NCI-H774 (cell line): ENCODE measurements around the gene CERS2.
A peak's percentile ranks its signal among the peaks of the same experiment; 100 is the strongest.

ENCODE experiments used
- DNase-seq: peaks from one replicate; lab custom pipeline; 2025; lab: John Stamatoyannopoulos, UW

The CERS2 gene, protein sequence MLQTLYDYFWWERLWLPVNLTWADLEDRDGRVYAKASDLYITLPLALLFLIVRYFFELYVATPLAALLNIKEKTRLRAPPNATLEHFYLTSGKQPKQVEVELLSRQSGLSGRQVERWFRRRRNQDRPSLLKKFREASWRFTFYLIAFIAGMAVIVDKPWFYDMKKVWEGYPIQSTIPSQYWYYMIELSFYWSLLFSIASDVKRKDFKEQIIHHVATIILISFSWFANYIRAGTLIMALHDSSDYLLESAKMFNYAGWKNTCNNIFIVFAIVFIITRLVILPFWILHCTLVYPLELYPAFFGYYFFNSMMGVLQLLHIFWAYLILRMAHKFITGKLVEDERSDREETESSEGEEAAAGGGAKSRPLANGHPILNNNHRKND

DNA sequence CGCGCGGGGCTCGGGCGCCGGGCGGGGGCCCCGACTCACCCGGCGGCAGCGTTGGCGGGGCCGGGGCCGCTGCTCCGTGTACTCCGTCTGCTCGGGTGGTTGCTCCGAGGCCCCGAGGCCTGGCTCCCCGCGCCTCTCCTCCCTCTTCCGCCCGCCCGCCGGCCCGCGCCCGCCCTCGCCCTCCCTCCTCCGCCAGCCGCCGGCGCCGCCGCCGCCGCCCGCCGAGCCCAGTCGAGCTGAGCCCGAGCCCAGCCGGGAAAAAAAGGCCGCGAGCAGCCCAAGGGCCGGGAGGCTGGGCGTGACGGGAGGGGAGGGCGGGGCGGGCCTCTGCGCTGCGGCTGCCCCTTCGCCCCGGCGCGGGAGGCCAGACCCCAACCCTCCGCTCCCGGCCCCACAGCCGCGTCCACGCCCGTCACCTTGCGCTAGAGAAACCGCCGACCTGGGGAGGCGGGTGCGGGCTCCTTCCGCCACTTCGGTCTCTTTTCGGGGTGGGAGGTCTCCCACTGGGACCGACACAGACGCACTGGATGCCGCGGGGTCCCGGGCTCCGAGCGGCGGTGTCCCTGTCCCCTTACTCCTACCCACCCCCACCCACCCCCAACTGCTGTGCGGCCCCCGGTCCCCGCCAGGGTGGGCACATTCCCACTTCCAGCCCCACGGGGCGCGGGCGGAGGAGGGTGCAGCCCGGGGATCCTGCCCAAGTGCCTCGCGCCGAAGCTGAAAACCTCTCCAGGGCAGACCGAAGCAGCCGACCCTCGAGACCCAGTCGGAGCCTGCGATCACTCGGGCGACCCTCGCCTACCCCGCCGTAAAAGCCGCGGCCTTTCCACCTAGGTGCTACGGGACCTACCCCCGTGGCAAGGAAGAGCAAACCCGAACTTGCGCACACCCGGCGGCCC lies at the start of gene CERS2:
CERS2 (minus strand) TSS at position 256 of the 899 bp plus-strand sequence. CDS start 5,745 bp downstream, outside the sequence.
- DNase-seq: peak; percentile 85

DNA sequence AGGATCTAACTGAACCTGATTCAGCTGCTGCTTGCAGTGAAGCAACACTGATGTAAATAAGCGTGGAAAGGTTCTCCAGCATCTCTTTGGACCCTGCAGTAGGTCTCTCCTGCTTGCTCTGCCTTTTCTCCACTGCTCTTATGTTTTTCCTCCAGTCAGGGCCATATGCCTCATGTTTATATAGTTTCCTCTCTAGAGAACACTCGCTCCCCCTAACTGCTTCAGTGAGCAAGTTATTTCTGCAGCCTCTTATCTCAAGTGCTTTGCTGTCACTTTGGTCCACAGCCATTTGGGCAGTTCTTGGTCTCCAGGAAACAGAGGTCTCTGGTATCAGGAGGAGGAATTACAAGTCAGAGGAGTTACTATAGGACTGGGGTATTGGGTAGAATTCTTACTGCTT lies 38.9 kb upstream of the CERS2 start:
- DNase-seq: no peak

DNA sequence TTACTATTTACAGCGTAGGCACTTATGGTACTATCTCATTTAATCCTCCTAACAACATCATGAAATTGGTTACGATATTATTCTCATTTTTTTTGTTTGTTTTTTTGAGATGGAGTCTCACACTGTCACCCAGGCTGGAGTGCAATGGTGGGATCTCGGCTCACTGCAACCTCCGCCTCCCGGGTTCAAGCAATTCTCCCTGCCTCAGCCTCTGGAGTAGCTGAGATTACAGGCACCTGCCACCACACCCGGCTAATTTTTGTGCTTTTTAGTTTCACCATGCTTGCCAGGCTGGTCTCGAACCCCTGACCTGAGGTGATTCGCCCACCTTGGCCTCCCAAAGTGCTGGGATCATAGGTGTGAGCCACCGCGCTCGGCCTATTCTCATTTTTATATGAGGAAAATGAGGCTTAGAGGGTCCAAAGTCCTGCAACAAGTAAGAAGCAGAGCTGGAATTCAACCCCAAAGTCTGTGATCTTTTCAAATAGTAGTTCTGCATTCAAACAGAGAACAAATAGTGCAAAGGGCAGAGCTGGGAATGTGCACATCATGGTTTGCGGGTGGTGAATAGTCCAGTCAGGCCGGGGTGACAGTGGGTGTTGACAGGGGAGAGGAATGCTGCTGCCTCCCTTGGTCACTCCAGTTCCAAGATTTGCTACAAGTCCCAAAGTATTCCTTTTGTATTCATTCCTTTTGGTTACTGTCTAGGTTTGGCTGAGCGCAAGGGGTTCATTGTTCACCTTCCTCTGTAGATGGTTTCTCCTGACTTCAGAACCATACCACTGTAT lies 38.2 kb upstream of the CERS2 start:
- DNase-seq: no peak

DNA sequence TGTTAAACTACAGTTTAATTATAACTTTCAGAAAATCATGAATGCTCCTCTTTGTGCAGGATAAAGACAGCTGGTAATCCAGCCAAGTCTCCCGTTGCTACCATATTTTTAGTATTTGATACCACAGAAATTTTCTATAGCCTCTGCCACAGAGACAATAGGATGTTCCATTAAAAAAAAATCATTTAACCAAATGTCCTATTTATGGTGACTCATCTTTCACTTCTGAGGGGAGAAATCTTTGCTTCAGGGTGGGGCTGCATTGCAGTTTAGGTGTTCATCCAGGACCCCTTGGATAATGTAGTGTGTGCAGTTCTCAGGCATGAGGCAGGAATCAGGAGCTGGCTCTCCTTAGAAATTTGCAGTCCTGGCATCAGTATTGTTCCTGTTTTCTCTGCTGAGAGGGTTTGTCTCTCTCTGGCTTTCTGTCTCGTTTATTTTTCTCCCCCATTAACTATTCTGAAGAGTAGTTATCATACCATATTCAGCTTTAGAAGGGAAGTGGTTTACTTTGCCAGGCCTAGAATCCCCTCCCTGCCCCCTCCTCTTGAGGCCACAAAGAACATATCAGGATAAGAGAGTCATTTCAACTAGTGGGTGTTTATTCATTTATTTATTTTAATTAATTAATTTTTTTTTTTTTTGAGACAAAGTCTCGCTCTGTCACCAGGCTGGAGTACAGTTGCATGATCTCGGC lies 36.7 kb upstream of the CERS2 start:
- DNase-seq: no peak

DNA sequence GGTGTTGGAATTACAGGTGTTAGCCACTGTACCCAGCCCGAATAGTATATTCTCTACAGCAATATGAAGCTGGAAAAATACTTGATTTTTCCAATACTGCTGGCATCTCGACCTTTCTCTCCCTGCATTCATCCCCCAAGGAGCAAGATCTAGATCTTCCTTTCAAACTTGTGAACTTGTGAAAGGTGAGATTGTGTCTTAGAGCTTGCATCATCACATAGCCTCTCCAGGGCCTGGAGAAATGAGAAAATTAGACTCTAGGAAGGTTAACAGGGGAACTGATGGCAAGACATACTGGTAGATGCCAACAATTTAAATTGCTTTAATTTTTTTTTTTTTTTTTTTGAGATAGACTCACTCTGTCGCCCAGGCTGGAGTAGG lies 35.7 kb upstream of the CERS2 start:
- DNase-seq: no peak

DNA sequence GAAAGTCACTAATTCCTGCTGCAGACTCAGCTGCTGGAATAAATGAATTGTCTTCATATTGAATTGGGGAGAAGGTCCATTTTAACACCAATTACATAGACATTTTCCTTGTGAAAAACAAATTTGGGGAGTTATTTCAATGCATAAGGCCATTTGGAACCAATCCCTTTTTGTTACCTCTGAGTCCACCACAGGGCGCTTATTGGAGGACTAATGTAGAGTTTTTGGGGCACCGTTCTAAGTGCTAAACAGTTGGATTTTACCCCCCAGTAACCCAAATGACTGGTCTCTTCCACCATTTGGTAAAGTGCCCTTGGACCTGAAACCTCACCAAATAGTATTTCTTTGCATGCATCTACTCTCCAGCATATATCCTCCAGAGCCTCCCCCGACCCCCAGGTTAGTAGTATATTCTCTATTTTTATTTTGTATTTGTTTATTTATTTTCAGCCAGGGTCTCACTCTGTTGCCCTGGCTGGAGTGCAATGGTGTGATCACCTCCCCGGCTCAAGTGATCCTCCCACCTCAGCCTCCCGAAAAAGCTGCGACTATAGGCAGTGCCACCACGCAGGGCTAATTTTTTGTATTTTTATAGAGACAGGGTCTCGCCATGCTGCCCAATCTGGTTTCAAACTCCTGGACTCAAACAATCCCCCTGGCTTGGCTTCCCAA lies 35.2 kb upstream of the CERS2 start:
- no peak for DNase-seq

DNA sequence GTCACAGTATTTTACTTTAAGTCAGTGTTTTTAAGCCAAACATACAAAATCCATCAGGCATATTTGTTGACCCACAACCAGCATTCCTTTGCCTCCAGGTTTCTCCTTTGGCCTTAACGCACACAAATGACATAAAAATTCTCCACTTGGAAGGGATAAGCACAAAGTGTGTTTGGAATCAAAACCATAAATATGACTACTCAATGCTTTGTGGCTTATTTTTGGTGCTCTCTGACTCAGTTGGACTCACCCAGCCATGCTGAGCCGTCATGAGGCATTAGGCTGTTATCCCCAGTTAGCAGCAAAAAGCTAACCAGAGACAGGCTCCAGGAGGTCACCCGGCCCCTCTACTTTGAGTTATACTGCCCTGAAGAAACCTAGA lies 34.6 kb upstream of the CERS2 start:
- DNase-seq: no peak

DNA sequence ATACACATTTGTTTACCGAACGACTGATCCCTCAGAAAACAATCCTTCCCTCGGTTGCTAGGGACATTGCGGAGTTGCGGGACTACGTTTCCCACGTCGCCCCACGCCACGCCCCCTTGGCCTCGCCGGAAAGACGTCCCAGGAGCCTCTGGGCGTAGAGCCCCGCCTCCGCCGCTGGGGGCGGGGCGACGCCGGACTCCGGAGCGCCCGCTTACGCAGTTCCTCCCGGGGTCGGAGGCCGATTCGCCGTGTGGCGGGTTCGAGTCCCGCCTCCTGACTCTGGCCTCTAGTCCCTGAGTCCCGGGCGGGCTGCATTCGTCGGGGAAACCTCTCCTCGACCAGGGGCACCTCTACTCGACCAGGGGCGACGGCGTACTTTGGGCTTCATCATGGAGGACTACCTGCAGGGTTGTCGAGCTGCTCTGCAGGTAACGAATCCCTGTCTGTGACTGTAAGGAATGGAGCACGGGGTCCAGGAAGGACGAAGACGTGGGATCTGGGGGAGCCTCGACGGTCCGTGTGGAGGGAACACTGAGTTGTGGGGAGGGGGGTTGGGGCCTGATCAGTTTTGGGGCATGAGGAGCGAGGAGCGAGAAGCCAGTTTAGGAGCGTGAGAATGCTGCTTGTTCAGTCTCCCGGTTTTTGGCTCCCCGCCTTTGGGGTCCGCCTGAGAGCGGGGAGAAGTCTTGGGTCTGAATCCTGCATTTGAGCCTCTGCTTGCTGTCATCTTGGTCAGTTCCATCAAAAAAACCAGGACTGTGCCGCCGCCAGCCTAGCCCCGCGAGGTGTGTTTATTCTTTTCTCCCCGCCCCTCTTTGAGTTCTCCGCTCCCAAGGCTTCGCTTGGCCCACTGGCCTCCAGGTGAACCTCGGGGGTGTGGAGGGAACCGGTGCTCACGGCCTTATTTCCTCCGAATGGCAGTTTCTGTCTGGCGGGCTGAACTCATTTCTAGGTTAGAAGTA lies 33.9 kb upstream of the CERS2 start, which contains the start of gene PRUNE1:
PRUNE1 (plus strand) TSS at position 206 of the 962 bp plus-strand sequence; CDS start at position 390, 184 bp downstream.
- peak; percentile 98 for DNase-seq

DNA sequence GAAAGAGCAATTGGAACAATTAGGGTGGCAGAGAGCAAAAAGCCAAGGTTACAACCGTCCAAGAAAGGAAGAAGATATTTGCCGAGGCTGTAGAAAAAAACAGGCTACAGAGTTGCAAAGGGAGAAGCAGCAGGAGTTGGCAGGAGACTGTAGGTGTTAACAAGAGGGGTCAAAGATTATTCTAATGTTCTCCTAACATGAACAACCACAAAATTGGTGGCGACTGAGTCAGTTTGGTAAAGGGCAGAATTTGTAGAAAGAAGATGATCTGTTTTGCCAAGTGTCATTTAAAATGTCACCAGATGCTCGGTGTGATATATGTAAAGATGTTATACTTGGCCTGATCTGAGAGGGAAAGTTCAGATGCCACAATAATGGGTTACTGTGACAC lies 33.2 kb upstream of the CERS2 start:
- DNase-seq: no peak

DNA sequence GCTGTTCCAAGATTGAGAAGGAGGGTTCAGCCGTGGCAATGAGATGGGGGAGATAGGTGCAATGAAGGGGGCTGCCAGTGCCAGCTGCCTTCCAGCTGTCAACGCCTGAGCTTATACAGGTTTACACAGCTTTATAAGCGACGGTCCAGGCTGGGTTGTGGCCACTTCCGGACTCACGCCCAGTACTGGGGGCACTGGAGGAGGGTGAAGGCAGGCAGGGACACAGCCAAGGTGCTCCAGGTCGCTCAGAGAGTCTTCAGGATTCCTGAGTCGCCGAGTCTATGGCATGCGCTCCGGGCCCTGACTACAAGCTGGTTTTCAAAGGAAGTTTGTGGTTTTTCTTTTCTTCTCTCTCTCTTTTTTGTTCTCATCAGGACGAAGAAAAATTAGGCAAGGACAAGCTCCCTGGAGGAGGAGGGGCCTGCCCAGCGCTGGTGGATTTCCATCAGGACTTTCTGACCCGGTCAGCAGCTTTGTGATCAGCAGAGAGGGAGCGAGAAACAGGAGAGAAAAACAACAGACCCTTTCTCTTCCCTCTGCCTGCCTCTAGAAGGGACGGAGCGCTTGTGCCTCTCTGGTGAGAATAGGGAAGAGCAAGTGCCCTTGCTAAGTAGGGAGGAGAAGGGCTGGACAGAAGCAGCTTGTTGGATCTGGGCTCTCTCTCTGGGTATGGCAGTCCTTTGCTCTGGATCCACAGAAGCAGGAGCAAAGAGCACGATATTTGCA lies 31.9 kb upstream of the CERS2 start, which contains the start of gene MINDY1:
MINDY1 (minus strand) TSS at position 576 of the 726 bp plus-strand sequence. CDS start 4,285 bp downstream, outside the sequence.
- DNase-seq: peak; percentile 51

DNA sequence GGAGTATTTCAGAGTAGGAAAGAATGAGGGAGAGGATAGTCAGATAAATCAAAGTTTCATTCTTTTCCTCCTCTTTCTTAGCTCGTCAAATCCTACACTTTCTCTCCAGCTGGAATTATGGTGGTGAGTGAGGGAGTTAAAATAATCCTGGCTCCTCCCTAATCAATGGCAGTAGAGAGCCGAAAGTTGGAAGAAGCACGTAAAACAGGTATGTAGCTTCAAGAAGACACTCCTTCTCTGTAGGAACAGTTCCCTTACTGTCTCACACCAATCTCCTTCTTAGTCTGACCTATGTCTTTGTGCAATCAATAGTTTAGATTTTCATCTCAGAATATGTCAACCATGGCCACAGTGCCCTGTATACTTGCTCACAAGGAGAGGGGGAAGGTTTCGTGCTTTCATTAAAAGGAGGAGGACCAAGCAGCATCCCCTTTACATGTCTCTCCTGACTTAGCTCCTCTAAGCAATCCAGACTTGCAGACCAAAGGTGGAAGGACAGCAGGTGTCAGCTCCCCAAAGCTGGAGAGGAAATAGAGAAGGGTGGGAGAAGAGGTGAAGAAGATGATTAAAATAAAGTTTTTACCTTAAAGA lies 31.2 kb upstream of the CERS2 start:
- DNase-seq: no peak

DNA sequence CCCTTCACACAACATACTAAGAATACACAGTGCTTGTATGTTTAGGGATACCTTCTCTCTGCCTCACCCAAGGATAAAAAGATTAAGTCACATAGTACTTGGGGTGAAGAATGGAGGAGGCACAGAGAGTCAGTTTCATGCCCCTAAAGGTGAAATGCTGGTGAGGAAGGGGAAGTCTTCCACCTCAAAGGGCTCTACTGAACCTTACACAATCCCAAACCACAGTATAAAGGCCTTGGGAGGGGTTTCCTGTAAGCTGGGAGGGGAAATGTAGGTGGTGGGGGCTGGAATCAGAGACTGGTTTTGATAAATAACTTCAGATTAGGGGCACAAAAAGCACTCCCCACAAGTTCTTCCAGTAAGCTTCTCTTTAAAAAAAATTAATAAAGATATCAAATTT lies 28.5 kb upstream of the CERS2 start:
- DNase-seq: no peak

DNA sequence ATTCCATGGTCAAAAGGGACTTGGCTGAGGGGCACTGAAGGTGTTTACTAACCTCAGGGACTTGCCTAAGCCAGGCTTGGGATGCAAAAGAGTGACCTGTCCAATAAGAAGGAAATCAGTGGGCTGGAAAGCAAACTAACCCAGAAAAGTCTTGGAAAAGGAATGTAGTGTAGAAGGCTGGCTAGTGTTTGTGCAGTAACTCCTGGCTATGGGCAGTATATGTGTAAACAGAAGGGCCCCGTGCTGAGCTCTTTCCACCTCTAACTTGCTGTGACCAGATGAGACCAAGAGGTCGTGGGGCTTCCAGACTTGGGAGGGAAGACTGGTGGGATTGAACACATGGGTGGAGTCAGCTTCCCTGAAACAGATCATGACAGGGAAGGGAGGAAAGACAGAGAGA lies 28.0 kb upstream of the CERS2 start:
- DNase-seq: no peak

DNA sequence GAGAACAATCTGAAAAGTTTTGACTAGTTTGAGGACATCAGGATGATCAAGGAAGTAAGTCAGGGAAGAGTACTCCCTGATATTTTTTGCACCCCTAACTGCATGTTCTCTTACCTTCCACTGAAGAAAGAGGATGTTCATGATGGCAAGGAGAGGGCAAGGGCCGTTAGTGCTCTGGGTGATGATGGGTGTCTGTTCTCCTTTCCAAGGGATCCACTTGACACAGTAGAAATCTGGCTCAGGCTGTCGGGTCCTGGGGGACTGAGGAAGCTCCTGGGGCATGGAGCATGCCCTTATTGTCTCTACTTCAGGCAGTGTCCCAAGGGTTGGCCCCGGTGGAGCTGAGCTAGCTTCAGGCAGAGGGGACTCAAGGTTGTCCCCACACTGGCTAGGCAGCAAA lies 27.4 kb upstream of the CERS2 start:
- no peak for DNase-seq

DNA sequence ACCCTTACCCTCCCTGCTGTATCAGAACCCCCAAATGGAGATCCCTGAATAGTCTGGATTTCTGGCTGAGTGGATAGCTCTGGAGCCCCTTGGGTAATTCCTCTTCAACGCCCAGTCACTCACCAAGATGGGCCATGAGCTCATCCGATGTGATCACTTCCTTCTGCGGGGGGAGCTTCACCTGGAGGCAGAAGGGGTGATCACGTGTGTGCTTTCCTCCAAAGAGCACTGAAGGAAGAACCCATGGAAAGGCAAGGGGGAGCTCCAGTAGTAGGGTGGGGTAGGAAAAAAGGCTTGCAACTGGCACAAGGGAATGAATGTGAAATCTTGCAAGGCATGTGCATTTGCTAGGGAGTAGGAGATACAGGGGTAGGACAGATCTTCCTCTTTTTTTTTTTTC lies 27.0 kb upstream of the CERS2 start:
- no peak for DNase-seq

DNA sequence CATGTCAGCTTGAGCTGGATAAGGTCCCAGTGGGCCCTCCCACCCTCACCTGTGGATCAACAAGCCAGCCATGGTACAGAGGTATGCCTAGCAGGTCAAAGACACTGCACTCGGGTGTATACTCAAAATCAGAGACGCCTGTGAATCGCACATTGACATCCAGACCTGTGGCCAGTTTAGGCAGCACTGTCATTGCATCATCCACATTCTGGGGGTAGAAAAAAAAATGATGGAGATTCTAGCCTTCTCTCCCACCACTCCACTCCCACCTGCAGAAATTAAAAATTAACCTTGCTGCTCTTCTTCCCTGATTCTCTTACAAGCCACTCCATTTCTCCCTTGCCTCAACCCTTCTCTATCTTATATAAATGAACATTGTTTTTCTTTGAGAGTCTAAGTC lies 25.8 kb upstream of the CERS2 start:
- DNase-seq: no peak

DNA sequence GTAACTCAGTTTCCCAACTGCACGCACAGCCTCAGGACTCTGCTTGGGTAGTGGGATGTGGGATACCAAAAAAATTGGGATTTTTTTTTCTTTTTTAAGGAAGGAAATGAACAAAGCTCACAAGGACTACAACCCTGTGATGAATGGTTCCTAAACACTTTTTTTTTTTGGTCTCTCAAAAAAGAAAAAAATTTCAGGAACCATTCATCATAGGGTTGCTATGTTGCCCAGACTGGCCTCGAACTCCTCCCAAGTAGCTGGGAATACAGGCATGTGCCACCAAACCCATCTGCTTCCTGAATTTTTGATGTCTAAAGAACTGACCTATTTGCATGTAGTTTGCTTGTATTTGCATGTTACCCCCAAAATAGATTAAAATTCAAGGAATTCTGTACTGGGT lies 25.3 kb upstream of the CERS2 start:
- DNase-seq: no peak

DNA sequence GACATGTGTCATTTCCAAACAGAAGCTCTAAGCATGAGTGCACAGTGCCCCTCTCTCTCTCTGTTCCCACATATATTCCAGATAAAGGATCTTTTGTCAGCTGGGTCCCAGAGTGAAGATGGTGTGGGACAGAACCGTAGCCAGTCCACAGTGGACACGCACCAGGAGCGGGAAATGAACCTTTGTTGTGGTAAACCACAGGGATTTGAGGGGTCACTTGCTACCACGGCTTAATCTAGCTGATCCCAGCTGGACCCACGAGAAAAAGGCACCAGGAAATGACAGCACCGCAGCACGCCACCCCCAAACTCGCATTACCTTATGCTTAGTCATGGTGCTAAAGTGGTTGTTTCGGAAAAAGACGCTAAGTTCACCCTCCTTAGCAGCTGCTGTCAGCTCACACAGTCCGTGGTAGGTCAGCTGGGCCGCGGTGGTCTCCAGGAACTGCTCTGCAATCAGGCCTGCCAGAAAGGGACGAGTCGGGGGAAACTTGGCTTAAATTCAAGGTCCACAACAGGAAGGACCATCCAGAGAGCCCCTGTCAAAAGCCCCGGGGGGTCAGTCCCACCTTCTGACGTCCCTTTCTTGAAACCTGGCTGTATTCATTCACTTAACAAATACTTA lies 24.5 kb upstream of the CERS2 start:
- DNase-seq: no peak
